Fibroblast of skin of left quadriceps (primary cell): ENCODE data around the gene KDM2B.
"Not testable (repeated sequence)": the region's sequence is repeated elsewhere in the genome, so short reads cannot be mapped to it uniquely, and the experiment has no call there.

Experiments used
- DNase-seq, 2 experiments: peaks; one replicate each; pipeline ENCODE4 v3.0.0-alpha.2; 2013; ENCODE audit warnings: low read depth in 2 of 2

Gene KDM2B

GRCh38 chr12:121384891-121385290, 195.9 kb downstream of the KDM2B start:
- DNase-seq, result not testable (repeated sequence)

GRCh38 chr12:121383601-121384021, 197.2 kb downstream of the KDM2B start:
- DNase-seq, result no peak

GRCh38 chr12:121379945-121380344, 200.9 kb downstream of the KDM2B start:
- DNase-seq, result no peak
